Kidney (tissue), 14 donors: Measurements from ENCODE around the gene HTRA3. TPM values are rescaled to one million over a fixed set of nuclear protein-coding genes. Genes with fewer than 3 reads are reported as not detected.

Experiments used
- DNase-seq, 5 donors: peaks; one replicate each; pipeline ENCODE4 v3.0.0-alpha.2; 2013 to 2020
- FAIRE-seq: peaks from 2 replicates; lab custom pipeline; 2012; peaks lifted over from hg19 to GRCh38; lab: Jason Lieb, UNC
- H3K27ac ChIP-seq, 2 donors: one replicate each; pipeline ENCODE4 v1.7.0; 2013; ENCODE audit warnings: low read depth in 2 of 2, low read length in 2 of 2, inconsistent platforms in 1 of 2
- H3K27me3 ChIP-seq: one replicate; pipeline ENCODE4 v1.7.1; 2013; ENCODE audit warnings: low read length, inconsistent platforms; ENCODE audit not compliant: control insufficient read depth, insufficient read depth
- H3K36me3 ChIP-seq, 3 donors: one replicate each; pipeline versions ENCODE4 v1.7.0 to v1.7.1; 2013; ENCODE audit warnings: low read length in 3 of 3, control low read depth in 1 of 3, inconsistent platforms in 1 of 3; ENCODE audit not compliant: insufficient read depth in 3 of 3, control insufficient read depth in 2 of 3
- H3K4me1 ChIP-seq, 3 donors: one replicate each; pipeline versions ENCODE4 v1.7.0 to v1.7.1; 2013; ENCODE audit warnings: low read length in 3 of 3, inconsistent platforms in 1 of 3, low read depth in 1 of 3; ENCODE audit not compliant: control insufficient read depth in 2 of 3, insufficient read depth in 2 of 3
- H3K4me3 ChIP-seq, 3 donors: one replicate each; pipeline versions ENCODE4 v1.7.0 to v1.8.1; 2013; ENCODE audit warnings: low read length in 3 of 3, control low read depth in 1 of 3, inconsistent platforms in 1 of 3
- H3K9ac ChIP-seq, 3 donors: one replicate each; pipeline versions ENCODE4 v1.7.0 to v1.7.1; 2013; ENCODE audit warnings: low read length in 3 of 3, control low read depth in 1 of 3, inconsistent platforms in 1 of 3
- H3K9me3 ChIP-seq, 3 donors: one replicate each; pipeline versions ENCODE4 v1.7.0 to v1.7.1; 2013; ENCODE audit warnings: low read length in 3 of 3, control low read depth in 1 of 3, inconsistent platforms in 1 of 3; ENCODE audit not compliant: control insufficient read depth in 2 of 3, insufficient read depth in 1 of 3
- intact Hi-C: fragments of 100-400 bp; cut with DNase I; formaldehyde crosslinking; loops from one replicate; pipeline ENCODE4 v1.11.1; 2022
- polyA plus RNA-seq: library from polyadenylated mRNA; stranded (reverse); fragments of 350-450 nt; fragmentation: Illumina TruSeq; extraction: RNeasy Lipid Tissue Mini Kit (QIAGEN cat#74804); gene quantifications from one replicate; pipeline ENCODE4 v1.2.3, GENCODE V29; 2014; ENCODE audit warnings: low read depth, low replicate concordance; ENCODE audit not compliant: insufficient read depth
- total RNA-seq: library from RNA; stranded (reverse); fragmentation: NEBNext Ultra II Directional; extraction: Animal tissue kit (Norgen Biotek cat#: 25700); gene quantifications from one replicate; pipeline ENCODE4 v1.2.1, GENCODE V29; 2021
- TF ChIP-seq, protein P1 (sequence below): IDR thresholded peaks from 3 replicates; pipeline ENCODE4 v1.5.1; 2012; ENCODE audit warnings: mild to moderate bottlenecking, moderate library complexity, borderline replicate concordance; ENCODE audit not compliant: insufficient read depth; ENCODE audit errors: extremely low read depth
- donor health status: control.
- donor health status: control.
- donor health status: control.
- donor health status: control.
- donor health status: control.
- donor health status: DM: yes; HTN: yes; CAD: no.
- donor health status: Normal renal cell carcinoma (clear cell type).

Gene HTRA3
- total and polyA plus RNA-seq, 2 donors from 2014 or later: 1.7 to 6.5 TPM

DNA sequence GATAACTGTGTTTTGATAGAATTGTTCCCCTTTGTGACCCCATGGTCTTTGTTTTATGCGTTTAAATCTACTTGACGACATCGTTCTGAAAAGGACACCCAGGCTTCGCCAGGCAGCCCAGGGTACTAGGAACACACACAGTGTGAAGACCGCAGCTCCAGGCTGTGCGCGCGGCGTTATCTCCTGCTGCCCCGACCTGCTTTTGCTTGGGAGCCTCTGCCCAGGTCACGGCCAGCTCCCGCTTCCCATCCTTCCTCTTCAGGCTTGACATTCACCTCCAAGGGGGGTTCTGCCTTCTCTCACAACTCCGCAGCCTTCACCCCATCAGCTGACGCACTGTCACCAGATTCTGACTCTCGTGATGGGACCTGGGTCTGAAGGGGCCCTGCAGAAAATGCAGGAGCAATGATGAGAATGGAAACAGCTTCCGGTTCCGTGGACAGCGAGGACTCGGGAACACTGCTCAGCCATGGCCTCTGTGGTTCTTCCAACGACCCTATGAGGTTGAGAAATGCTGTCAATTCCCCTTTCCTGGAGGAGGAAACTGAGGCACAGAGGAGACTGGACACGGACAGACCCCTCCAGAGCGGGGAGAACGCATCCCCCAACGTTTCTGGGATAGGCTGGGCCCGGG lies 536 bp upstream of the HTRA3 start:
- Histone ChIP-seq H3K36me3 (no peaks in the 10 kb centered on the region), H3K9ac (no peak overlapping the region), H3K27ac (no peak overlapping the region), H3K9me3 (no peaks in the 10 kb centered on the region), H3K4me1 (peaks cover 0 to 7% (median 0%) of the 10 kb centered on the region in 3 donors), H3K4me3 (no peak overlapping the region), H3K27me3 (no peaks in the 10 kb centered on the region)
- TF ChIP-seq, protein P1, sequence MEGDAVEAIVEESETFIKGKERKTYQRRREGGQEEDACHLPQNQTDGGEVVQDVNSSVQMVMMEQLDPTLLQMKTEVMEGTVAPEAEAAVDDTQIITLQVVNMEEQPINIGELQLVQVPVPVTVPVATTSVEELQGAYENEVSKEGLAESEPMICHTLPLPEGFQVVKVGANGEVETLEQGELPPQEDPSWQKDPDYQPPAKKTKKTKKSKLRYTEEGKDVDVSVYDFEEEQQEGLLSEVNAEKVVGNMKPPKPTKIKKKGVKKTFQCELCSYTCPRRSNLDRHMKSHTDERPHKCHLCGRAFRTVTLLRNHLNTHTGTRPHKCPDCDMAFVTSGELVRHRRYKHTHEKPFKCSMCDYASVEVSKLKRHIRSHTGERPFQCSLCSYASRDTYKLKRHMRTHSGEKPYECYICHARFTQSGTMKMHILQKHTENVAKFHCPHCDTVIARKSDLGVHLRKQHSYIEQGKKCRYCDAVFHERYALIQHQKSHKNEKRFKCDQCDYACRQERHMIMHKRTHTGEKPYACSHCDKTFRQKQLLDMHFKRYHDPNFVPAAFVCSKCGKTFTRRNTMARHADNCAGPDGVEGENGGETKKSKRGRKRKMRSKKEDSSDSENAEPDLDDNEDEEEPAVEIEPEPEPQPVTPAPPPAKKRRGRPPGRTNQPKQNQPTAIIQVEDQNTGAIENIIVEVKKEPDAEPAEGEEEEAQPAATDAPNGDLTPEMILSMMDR: no peak
- DNase-seq (no peak), FAIRE-seq (no peak)
- intact Hi-C loops: loop anchor here (10.0 kb wide), 1 partner anchor 126 kb away; no protein-coding TSS in a partner anchor

GRCh38 chr4:8270418-8270771 lies 841 bp downstream of the HTRA3 start:
- Histone ChIP-seq H3K36me3 (no peaks in the 10 kb centered on the region), H3K9ac (no peak overlapping the region), H3K9me3 (no peaks in the 10 kb centered on the region), H3K4me1 (peaks cover 0 to 11% (median 0%) of the 10 kb centered on the region in 3 donors), H3K27ac (no peak overlapping the region), H3K4me3 (peak overlapping the region in 1 of 3 donors; percentile 35), H3K27me3 (no peaks in the 10 kb centered on the region)
- TF ChIP-seq, protein P1: no peak
- DNase-seq (no peak), FAIRE-seq (no peak)
- intact Hi-C loops: no loop called here

- H3K4me3 ChIP-seq: no peak overlapping the region
- peaks cover 0 to 11% (median 0%) of the 10 kb centered on the region in 3 donors for H3K4me1 ChIP-seq
- TF ChIP-seq, protein P1: no peak
- no peaks in the 10 kb centered on the region for H3K27me3 ChIP-seq
- H3K27ac ChIP-seq: no peak overlapping the region
- no peaks in the 10 kb centered on the region for H3K9me3 ChIP-seq
- DNase-seq: peak in 1 of 5 donors; percentile 43
- FAIRE-seq: no peak
- H3K9ac ChIP-seq: no peak overlapping the region
- H3K36me3 ChIP-seq: no peaks in the 10 kb centered on the region
- intact Hi-C loops: no loop called here
These were observed 1.6 kb downstream of the HTRA3 start for GRCh38 chr4:8270912-8271815.
